HL-60 (cell line): ENCODE results near the gene RNU5D-1.
A peak's percentile ranks its signal among the peaks of the same experiment; 100 is the strongest.
"Not testable (repeated sequence)": the region's sequence is repeated elsewhere in the genome, so short reads cannot be mapped to it uniquely, and the experiment has no call there.

Experiments used
- DNase-seq, 2 experiments: peaks; one replicate each; pipeline ENCODE4 v3.0.0-alpha.2; 2010 to 2020; ENCODE audit warnings: low read depth in 1 of 2, low spot score in 1 of 2
- H3K27ac ChIP-seq: fragments of 250-450 bp; sonication (Bioruptor Pico); replicated peaks from 2 replicates; pipeline ENCODE4 v1.5.1; 2020; ENCODE audit warnings: mild to moderate bottlenecking, moderate library complexity
- H3K27me3 ChIP-seq: fragments of 250-450 bp; sonication (Bioruptor Pico); 2 replicates; pipeline ENCODE4 v1.5.1; 2021; ENCODE audit warnings: mild to moderate bottlenecking, moderate library complexity; ENCODE audit not compliant: insufficient read depth, poor library complexity, severe bottlenecking
- H3K4me3 ChIP-seq: replicated peaks from 2 replicates; pipeline ENCODE4 v1.5.1; 2011; ENCODE audit warnings: mild to moderate bottlenecking, control low read depth, low read length; ENCODE audit not compliant: insufficient read depth
- GABPA ChIP-seq: IDR thresholded peaks from 2 replicates; pipeline ENCODE4 v1.6.1; 2012; ENCODE audit warnings: low read depth
- POLR2AphosphoS5 ChIP-seq: IDR thresholded peaks from 2 replicates; pipeline ENCODE4 v1.6.1; 2012; ENCODE audit warnings: low read depth
- SPI1 ChIP-seq: IDR thresholded peaks from 2 replicates; pipeline ENCODE4 v1.6.1; 2012; ENCODE audit warnings: low read depth, mild to moderate bottlenecking, borderline replicate concordance
- TF ChIP-seq, protein P1 (sequence below): IDR thresholded peaks from one replicate; pipeline ENCODE4 v1.5.1; 2011; ENCODE audit warnings: low read length, control low read depth, inconsistent platforms; ENCODE audit not compliant: insufficient read depth
- TF ChIP-seq, protein P2 (sequence below): IDR thresholded peaks from 2 replicates; pipeline ENCODE4 v1.6.1; 2012; ENCODE audit warnings: low read depth; ENCODE audit not compliant: insufficient replicate concordance

Gene RNU5D-1

DNA sequence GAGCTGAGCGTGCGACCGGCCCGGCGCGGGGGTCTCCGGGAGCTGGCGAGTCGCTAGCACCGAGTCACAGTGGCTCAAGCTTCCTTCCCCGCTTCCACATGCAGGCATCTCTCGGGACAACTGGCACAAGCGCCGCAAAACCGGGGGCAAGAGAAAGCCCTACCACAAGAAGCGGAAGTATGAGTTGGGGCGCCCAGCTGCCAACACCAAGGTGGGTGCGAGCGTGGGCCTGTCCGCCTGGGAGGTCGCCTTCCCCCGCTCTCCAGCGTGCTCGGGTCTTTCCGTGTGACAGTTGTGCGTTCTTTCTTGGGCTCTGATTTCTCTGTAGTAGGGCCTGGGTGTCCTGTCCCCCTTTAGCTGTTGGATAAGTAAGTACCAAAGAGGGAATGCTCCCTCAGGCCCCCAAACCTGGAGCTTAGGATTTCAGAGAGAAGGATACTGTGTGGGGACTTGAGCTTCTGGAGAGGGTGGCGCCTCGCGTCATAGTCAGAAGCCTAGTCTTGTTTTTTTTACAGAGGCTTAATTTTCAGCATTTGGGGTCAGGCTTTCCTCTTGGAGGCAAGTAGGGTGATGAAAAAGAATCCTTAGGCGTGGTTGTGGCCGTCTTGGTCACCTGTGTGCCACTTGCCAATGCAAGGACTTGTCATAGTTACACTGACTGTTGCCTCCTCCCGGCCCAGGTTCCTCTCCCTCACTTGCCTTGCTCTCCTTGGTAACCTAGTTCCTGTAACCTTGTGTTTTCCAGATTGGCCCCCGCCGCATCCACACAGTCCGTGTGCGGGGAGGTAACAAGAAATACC, 45.2 kb upstream of the RNU5D-1 start:
- Histone ChIP-seq H3K4me3 (peak overlapping the region; percentile 86), H3K27me3 (no peaks in the 10 kb centered on the region), H3K27ac (peak overlapping the region; percentile 93)
- TF ChIP-seq, protein P1, sequence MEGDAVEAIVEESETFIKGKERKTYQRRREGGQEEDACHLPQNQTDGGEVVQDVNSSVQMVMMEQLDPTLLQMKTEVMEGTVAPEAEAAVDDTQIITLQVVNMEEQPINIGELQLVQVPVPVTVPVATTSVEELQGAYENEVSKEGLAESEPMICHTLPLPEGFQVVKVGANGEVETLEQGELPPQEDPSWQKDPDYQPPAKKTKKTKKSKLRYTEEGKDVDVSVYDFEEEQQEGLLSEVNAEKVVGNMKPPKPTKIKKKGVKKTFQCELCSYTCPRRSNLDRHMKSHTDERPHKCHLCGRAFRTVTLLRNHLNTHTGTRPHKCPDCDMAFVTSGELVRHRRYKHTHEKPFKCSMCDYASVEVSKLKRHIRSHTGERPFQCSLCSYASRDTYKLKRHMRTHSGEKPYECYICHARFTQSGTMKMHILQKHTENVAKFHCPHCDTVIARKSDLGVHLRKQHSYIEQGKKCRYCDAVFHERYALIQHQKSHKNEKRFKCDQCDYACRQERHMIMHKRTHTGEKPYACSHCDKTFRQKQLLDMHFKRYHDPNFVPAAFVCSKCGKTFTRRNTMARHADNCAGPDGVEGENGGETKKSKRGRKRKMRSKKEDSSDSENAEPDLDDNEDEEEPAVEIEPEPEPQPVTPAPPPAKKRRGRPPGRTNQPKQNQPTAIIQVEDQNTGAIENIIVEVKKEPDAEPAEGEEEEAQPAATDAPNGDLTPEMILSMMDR = no peak
- TF ChIP-seq SPI1 = no peak
- TF ChIP-seq POLR2AphosphoS5 = no peak
- TF ChIP-seq, protein P2, sequence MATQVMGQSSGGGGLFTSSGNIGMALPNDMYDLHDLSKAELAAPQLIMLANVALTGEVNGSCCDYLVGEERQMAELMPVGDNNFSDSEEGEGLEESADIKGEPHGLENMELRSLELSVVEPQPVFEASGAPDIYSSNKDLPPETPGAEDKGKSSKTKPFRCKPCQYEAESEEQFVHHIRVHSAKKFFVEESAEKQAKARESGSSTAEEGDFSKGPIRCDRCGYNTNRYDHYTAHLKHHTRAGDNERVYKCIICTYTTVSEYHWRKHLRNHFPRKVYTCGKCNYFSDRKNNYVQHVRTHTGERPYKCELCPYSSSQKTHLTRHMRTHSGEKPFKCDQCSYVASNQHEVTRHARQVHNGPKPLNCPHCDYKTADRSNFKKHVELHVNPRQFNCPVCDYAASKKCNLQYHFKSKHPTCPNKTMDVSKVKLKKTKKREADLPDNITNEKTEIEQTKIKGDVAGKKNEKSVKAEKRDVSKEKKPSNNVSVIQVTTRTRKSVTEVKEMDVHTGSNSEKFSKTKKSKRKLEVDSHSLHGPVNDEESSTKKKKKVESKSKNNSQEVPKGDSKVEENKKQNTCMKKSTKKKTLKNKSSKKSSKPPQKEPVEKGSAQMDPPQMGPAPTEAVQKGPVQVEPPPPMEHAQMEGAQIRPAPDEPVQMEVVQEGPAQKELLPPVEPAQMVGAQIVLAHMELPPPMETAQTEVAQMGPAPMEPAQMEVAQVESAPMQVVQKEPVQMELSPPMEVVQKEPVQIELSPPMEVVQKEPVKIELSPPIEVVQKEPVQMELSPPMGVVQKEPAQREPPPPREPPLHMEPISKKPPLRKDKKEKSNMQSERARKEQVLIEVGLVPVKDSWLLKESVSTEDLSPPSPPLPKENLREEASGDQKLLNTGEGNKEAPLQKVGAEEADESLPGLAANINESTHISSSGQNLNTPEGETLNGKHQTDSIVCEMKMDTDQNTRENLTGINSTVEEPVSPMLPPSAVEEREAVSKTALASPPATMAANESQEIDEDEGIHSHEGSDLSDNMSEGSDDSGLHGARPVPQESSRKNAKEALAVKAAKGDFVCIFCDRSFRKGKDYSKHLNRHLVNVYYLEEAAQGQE = no peak
- no peak for TF ChIP-seq GABPA
- DNase-seq = peak; percentile 67 to 71

DNA sequence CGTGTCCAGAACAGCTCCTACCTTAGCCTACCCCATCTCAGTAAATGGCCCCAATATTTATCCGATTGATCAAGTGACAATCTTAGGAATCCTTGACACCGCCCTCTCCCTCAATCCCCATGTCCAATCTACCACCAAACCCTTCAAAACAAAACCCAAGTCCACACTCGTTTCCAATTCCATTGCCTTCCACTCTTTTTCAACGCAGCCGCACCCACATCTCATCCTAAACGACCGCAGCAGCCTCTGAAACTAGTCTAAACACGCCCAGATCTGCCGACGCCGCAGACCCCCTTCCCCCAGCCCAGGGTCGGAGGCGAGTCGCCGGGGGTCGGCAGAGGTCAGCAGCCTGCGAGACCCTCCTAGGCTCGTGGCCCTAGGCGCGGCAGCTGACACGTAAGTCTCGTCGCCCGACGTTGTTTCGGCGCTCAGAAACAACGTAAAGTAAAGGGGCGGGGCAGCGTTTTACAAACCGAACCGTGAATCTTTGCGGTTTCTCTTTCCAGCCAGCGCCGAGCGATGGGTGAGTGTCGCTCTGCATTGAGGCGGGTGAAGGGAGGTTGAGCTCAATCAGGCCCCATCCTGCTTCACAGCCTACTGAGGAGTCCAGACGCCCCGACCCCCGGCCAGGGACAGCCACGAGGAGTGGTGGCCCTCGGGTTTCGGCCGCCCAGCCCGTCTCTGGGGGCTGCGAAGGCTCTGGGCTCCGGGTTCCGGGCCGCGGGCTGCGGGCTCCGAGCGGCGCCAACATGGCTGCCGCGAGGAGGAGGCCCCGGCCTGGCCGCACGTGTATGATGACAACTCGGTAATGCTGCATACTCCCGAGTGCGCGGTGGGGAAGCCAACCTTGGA, 44.3 kb upstream of the RNU5D-1 start, which contains the start of gene RPS8:
Gene RPS8 (plus strand): TSS at position 463 of the 852 bp plus-strand sequence. CDS start 57 bp downstream, at position 520.
- TF ChIP-seq GABPA (no peak), POLR2AphosphoS5 (peak; percentile 98)
- TF ChIP-seq, protein P2 = peak; percentile 80
- DNase-seq = peak; percentile 92 to 95
- H3K27ac ChIP-seq = peak within 1 kb of the TSS; percentile 93
- peak within 1 kb of the TSS; percentile 86 for H3K4me3 ChIP-seq
- H3K27me3 ChIP-seq = no peaks in the 10 kb centered on the region

DNA sequence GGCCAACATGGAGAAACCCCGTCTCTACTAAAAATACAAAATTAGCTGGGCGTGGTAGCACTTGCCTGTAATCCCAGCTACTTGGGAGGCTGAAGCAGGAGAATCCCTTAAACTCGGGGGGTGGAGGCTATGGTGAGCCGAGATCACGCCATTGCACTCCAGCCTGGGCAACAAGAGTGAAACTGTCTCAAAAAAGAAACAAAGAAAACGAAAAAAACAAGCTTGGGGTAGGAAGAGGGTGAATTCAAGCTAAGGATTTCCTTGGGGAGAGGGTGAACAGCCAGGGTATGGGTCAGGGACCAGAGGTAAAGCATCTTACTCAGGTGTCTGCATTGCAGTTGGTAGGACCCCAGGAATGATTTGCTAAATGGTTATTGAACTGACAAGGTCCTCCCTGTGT, 35.5 kb upstream of the RNU5D-1 start:
- H3K27me3 ChIP-seq, H3K27ac ChIP-seq, DNase-seq, H3K4me3 ChIP-seq: not testable (repeated sequence)

DNA sequence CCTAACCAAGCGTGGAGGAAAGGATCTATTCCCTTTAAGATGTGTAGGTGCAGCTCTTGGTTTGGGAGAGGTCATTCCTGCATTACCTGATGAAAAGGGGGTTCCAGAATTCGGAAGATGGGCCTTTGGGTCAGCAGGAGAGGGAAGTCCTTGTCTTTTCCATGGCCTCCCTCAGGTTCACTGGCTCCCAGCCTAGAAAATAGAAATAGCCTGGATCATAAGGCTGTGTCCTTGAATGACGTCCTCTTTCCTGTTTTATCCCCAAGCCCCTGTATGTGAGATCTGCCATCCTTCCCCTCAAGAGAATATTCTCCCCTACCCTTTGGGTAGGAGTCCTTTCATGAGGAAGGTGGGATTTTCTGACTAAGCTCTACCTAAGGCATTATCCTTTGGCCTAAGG, 29.9 kb upstream of the RNU5D-1 start:
- Histone ChIP-seq H3K27ac (no peak overlapping the region), H3K27me3 (no peaks in the 10 kb centered on the region), H3K4me3 (no peak overlapping the region)
- no peak for DNase-seq
- TF ChIP-seq, protein P2 = no peak
- no peak for TF ChIP-seq SPI1
- no peak for TF ChIP-seq POLR2AphosphoS5
- TF ChIP-seq, protein P1 = no peak
- TF ChIP-seq GABPA = no peak
